SK-N-SH (cell line): ENCODE results near the gene LOXHD1. TPM values are rescaled to one million over a fixed set of nuclear protein-coding genes. Genes with fewer than 3 reads are reported as not detected.

Experiments
- CTCF ChIA-PET: fragments of 300-600, 350-600 bp; formaldehyde crosslinking; extraction: SDS; loops from one replicate; lab custom pipeline; 2021; lab: Yijun Ruan, JAX
- POLR2A ChIA-PET: fragments of 350-600 bp; sonication (Branson Sonifier 250); formaldehyde crosslinking; extraction: SDS; loops from one replicate; lab custom pipeline; 2020; ENCODE audit warnings: antibody characterized with exemption, inconsistent platforms; lab: Yijun Ruan, JAX
- DNase-seq: peaks from one replicate; pipeline ENCODE4 v3.0.0; 2012
- H2AFZ ChIP-seq: fragments of 200-600 bp; sonication (generic); 2 replicates; pipeline ENCODE4 v1.8.1; 2016; ENCODE audit warnings: antibody characterized with exemption, mild to moderate bottlenecking, low read depth
- H3F3A ChIP-seq: fragments of 200-600 bp; sonication (generic); replicated peaks from 2 replicates; pipeline ENCODE3; 2016; ENCODE audit warnings: antibody characterized with exemption, mild to moderate bottlenecking; ENCODE audit not compliant: insufficient read depth
- H3K27ac ChIP-seq, 2 experiments: fragments of 200-500 bp in 1 of 2; fragments of 200-600 bp in 1 of 2; sonication (Bioruptor generic) in 1 of 2; sonication (generic), shearing (Covaris generic) in 1 of 2; 2 replicates each; pipeline versions ENCODE4 v1.5.1 to v1.6.1; 2014 to 2016; ENCODE audit warnings: low read depth in 2 of 2, inconsistent platforms in 1 of 2, low read length in 1 of 2, mild to moderate bottlenecking in 1 of 2, mixed read lengths in 1 of 2
- H3K27me3 ChIP-seq: fragments of 200-600 bp; sonication (generic), shearing (Covaris generic); 2 replicates; pipeline ENCODE4 v1.6.1; 2016; ENCODE audit warnings: mixed run types; ENCODE audit not compliant: insufficient read depth
- H3K36me3 ChIP-seq, 2 experiments: fragments of 200-500 bp in 1 of 2; fragments of 200-600 bp in 1 of 2; sonication (Bioruptor generic) in 1 of 2; sonication (generic) in 1 of 2; replicated peaks in 1 of 2; 2 replicates each; pipeline versions ENCODE3 to v1.5.1; 2014 to 2016; ENCODE audit warnings: low read length in 1 of 2, mild to moderate bottlenecking in 1 of 2; ENCODE audit not compliant: insufficient read depth in 2 of 2, control insufficient read depth in 1 of 2
- H3K4me1 ChIP-seq, 2 experiments: fragments of 200-500 bp in 1 of 2; fragments of 200-600 bp in 1 of 2; sonication (Bioruptor generic) in 1 of 2; sonication (generic), shearing (Covaris generic) in 1 of 2; 2 replicates each; pipeline versions ENCODE4 v1.5.1 to v1.6.1; 2014 to 2016; ENCODE audit warnings: low read depth in 1 of 2, low read length in 1 of 2, mixed run types in 1 of 2; ENCODE audit not compliant: insufficient read depth in 2 of 2, control insufficient read depth in 1 of 2
- H3K4me2 ChIP-seq: fragments of 200-600 bp; sonication (generic), shearing (Covaris generic); 2 replicates; pipeline ENCODE4 v1.6.1; 2017; ENCODE audit warnings: mixed run types
- H3K4me3 ChIP-seq, 2 experiments: fragments of 200-500 bp in 1 of 2; fragments of 200-600 bp in 1 of 2; sonication (Bioruptor generic) in 1 of 2; sonication (generic), shearing (Covaris generic) in 1 of 2; 2 replicates each; pipeline versions ENCODE4 v1.5.1 to v1.8.1; 2014 to 2016; ENCODE audit warnings: low read depth in 2 of 2, inconsistent platforms in 1 of 2, low read length in 1 of 2, mild to moderate bottlenecking in 1 of 2, mixed read lengths in 1 of 2, moderate library complexity in 1 of 2
- H3K79me2 ChIP-seq: fragments of 200-600 bp; sonication (generic); 2 replicates; pipeline ENCODE4 v1.8.1; 2017; ENCODE audit warnings: mild to moderate bottlenecking; ENCODE audit not compliant: insufficient read depth
- H3K9ac ChIP-seq: fragments of 200-600 bp; sonication (generic); 2 replicates; pipeline ENCODE4 v1.6.1; 2017; ENCODE audit warnings: mixed run types
- H3K9me2 ChIP-seq: fragments of 200-600 bp; sonication (generic); 2 replicates; pipeline ENCODE4 v1.6.1; 2017; ENCODE audit warnings: mixed run types
- H3K9me3 ChIP-seq: fragments of 200-600 bp; sonication (generic); 2 replicates; pipeline ENCODE4 v1.6.1; 2017; ENCODE audit warnings: mixed run types, mild to moderate bottlenecking, moderate library complexity
- H4K20me1 ChIP-seq: fragments of 200-600 bp; sonication (generic); 2 replicates; pipeline ENCODE4 v1.6.1; 2017; ENCODE audit warnings: mild to moderate bottlenecking, mixed run types; ENCODE audit not compliant: insufficient read depth
- EZH2phosphoT487 ChIP-seq: fragments of 200-600 bp; sonication (generic); IDR thresholded peaks from 2 replicates; pipeline ENCODE4 v1.6.1; 2017; ENCODE audit warnings: low read depth, mixed run types, mild to moderate bottlenecking, antibody characterized with exemption, moderate library complexity, borderline replicate concordance
- FOXM1 ChIP-seq: IDR thresholded peaks from 2 replicates; pipeline ENCODE4 v1.4.0; 2012; ENCODE audit warnings: low read depth, mild to moderate bottlenecking
- GABPA ChIP-seq: IDR thresholded peaks from 2 replicates; pipeline ENCODE4 v1.4.0; 2012; ENCODE audit warnings: low read depth, mild to moderate bottlenecking
- GATA2 ChIP-seq: sonication (generic); formaldehyde crosslinking; IDR thresholded peaks from 2 replicates; pipeline ENCODE4 v1.5.0; 2020; ENCODE audit warnings: mild to moderate bottlenecking, missing genetic modification reagents
- MEF2A ChIP-seq: IDR thresholded peaks from 2 replicates; pipeline ENCODE4 v1.4.0; 2012; ENCODE audit warnings: low read depth, borderline replicate concordance
- NRF1 ChIP-seq: IDR thresholded peaks from 2 replicates; pipeline ENCODE4 v1.6.1; 2012; ENCODE audit warnings: low read depth, mild to moderate bottlenecking, low read length
- PBX3 ChIP-seq: IDR thresholded peaks from 2 replicates; pipeline ENCODE4; 2012
- REST ChIP-seq: IDR thresholded peaks from 2 replicates; pipeline ENCODE4 v1.6.1; 2012; ENCODE audit warnings: mild to moderate bottlenecking, low read depth, low read length, moderate library complexity
- TEAD4 ChIP-seq: IDR thresholded peaks from 2 replicates; pipeline ENCODE4 v1.4.0; 2012; ENCODE audit warnings: mild to moderate bottlenecking, borderline replicate concordance; ENCODE audit not compliant: insufficient read depth
- YY1 ChIP-seq: IDR thresholded peaks from 2 replicates; pipeline ENCODE4 v1.4.0; 2012; ENCODE audit warnings: low read depth, mild to moderate bottlenecking
- WGBS: methylation state at CpG from one replicate; pipeline ENCODE4 v1.1.6; 2017; ENCODE audit warnings: low lambda C conversion rate; 5-methylcytosine and 5-hydroxymethylcytosine counted together
- polyA plus RNA-seq, 3 experiments: library from polyadenylated mRNA; depleted of rRNA; stranded (reverse); fragments of >200 nt; gene quantifications; 2 replicates each; pipeline ENCODE4 v1.2.3, GENCODE V29; 2012

The LOXHD1 gene
- polyA plus RNA-seq, 1 of the 3 experiments (the other 2 are of a cell fraction) = not detected

- TF ChIP-seq EZH2phosphoT487 (no peak), FOXM1 (no peak), YY1 (no peak), GATA2 (no peak), PBX3 (no peak), REST (peak; percentile 90), NRF1 (no peak), GABPA (no peak), MEF2A (no peak)
Observed at GRCh38 chr18:46542545-46542944, 114.5 kb downstream of the LOXHD1 start.

GRCh38 chr18:46541626-46542189 lies 115.3 kb downstream of the LOXHD1 start:
- no peaks in the 10 kb centered on the region for H3K9me3 ChIP-seq
- no peaks in the 10 kb centered on the region for H3K79me2 ChIP-seq
- no peak overlapping the region for H3K27ac ChIP-seq
- no peaks in the 10 kb centered on the region for H3K9me2 ChIP-seq
- POLR2A ChIA-PET = no interaction called here
- no peaks in the 10 kb centered on the region for H3K36me3 ChIP-seq
- H3K4me1 ChIP-seq = no peaks in the 10 kb centered on the region
- no peak overlapping the region for H3K4me2 ChIP-seq
- no peak for DNase-seq
- H2AFZ ChIP-seq = no peak overlapping the region
- H4K20me1 ChIP-seq = no peaks in the 10 kb centered on the region
- no peak overlapping the region for H3K9ac ChIP-seq
- TF ChIP-seq TEAD4 (no peak), GATA2 (no peak)
- CTCF ChIA-PET = interaction anchor here (0.6 to 1.7 kb wide), 2 partner anchors 23 to 50 kb away, joined by 3 to 5 read pairs; no protein-coding TSS in a partner anchor
- no peaks in the 10 kb centered on the region for H3F3A ChIP-seq
- WGBS = 14% methylated on average over 4 of the region's 7 CpGs
- no peak overlapping the region for H3K4me3 ChIP-seq
- H3K27me3 ChIP-seq = no peaks in the 10 kb centered on the region

More at GRCh38 chr18:46542545-46542944, 114.5 kb downstream of the LOXHD1 start:
- H3K4me1 ChIP-seq = no peaks in the 10 kb centered on the region
- H3K27me3 ChIP-seq = no peaks in the 10 kb centered on the region
- no peak overlapping the region for H3K9ac ChIP-seq
- H3K27ac ChIP-seq = no peak overlapping the region
- no peak overlapping the region for H3K4me2 ChIP-seq
- no peak overlapping the region for H3K4me3 ChIP-seq
- no peaks in the 10 kb centered on the region for H4K20me1 ChIP-seq
- H3K79me2 ChIP-seq = no peaks in the 10 kb centered on the region
- WGBS = 50% methylated on average over 4 of the region's 5 CpGs
- CTCF ChIA-PET = no interaction called here
- POLR2A ChIA-PET = no interaction called here
- DNase-seq = no peak
- H2AFZ ChIP-seq = no peak overlapping the region
- H3K9me3 ChIP-seq = no peaks in the 10 kb centered on the region
- no peaks in the 10 kb centered on the region for H3K36me3 ChIP-seq
- H3K9me2 ChIP-seq = no peaks in the 10 kb centered on the region
- H3F3A ChIP-seq = no peaks in the 10 kb centered on the region
